ENCODE measurements around the gene FAM9C. TPM values are rescaled to one million over a fixed set of nuclear protein-coding genes. Genes with fewer than 3 reads are reported as not detected.
A peak's percentile ranks its signal among the peaks of the same experiment; 100 is the strongest.

FAM9C gene
- total and polyA plus RNA-seq, 9 of the 15 experiments (the other 6 are each of a cell fraction or from before 2014, with no cell fraction given) = not detected

GRCh38 chrX:13059637-13060499 lies 15.4 kb upstream of the FAM9C start (continued):
- TF ChIP-seq JUN (IDR thresholded peaks at IDR 0.05; ENCODE audit: borderline replicate concordance, low read depth, low read length) (peak; percentile 94), JUN (CRISPR knock-in tag; IDR thresholded peaks at IDR 0.05; ENCODE audit: borderline replicate concordance) (peak; percentile 65; the same call in 1 of the 2 replicates), E2F6 (IDR thresholded peaks at IDR 0.05; ENCODE audit: borderline replicate concordance in 1 of 2, extremely low read depth in 1 of 2, insufficient read depth in 1 of 2, insufficient read length in 1 of 2, low read depth in 1 of 2, low read length in 1 of 2, poor library complexity in 1 of 2, severe bottlenecking in 1 of 2) (no peak), RBM39 (optimal IDR thresholded peaks at IDR 0.05; ENCODE audit: low read depth, low read length) (no peak), KLF16 (IDR thresholded peaks at IDR 0.05) (peak; percentile 50; the same call in 1 of the 2 replicates), NCOR1 (IDR thresholded peaks at IDR 0.05) (peak; percentile 82), EP300 (IDR thresholded peaks at IDR 0.05; ENCODE audit: low read length) (peak; percentile 88), TAF7 (tag; IDR thresholded peaks at IDR 0.05) (no peak), ZMIZ1 (IDR thresholded peaks at IDR 0.05; ENCODE audit: low read depth in 2 of 2, low read length in 2 of 2) (no peak), ZKSCAN3 (CRISPR knock-in tag; IDR thresholded peaks at IDR 0.05) (no peak), GTF2E2 (tag; IDR thresholded peaks at IDR 0.05) (0 out of 2 replicates have a peak, but pooled peaks have one; percentile 19)
- TF ChIP-seq, protein P1, sequence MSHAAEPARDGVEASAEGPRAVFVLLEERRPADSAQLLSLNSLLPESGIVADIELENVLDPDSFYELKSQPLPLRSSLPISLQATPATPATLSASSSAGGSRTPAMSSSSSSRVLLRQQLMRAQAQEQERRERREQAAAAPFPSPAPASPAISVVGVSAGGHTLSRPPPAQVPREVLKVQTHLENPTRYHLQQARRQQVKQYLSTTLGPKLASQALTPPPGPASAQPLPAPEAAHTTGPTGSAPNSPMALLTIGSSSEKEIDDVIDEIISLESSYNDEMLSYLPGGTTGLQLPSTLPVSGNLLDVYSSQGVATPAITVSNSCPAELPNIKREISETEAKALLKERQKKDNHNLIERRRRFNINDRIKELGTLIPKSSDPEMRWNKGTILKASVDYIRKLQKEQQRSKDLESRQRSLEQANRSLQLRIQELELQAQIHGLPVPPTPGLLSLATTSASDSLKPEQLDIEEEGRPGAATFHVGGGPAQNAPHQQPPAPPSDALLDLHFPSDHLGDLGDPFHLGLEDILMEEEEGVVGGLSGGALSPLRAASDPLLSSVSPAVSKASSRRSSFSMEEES (CRISPR knock-in tag; IDR thresholded peaks at IDR 0.05) = no peak
- TF ChIP-seq, protein P2, sequence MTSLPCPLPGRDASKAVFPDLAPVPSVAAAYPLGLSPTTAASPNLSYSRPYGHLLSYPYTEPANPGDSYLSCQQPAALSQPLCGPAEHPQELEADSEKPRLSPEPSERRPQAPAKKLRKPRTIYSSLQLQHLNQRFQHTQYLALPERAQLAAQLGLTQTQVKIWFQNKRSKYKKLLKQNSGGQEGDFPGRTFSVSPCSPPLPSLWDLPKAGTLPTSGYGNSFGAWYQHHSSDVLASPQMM (CRISPR knock-in tag; IDR thresholded peaks at IDR 0.05) = no peak
- TF ChIP-seq, protein P3, sequence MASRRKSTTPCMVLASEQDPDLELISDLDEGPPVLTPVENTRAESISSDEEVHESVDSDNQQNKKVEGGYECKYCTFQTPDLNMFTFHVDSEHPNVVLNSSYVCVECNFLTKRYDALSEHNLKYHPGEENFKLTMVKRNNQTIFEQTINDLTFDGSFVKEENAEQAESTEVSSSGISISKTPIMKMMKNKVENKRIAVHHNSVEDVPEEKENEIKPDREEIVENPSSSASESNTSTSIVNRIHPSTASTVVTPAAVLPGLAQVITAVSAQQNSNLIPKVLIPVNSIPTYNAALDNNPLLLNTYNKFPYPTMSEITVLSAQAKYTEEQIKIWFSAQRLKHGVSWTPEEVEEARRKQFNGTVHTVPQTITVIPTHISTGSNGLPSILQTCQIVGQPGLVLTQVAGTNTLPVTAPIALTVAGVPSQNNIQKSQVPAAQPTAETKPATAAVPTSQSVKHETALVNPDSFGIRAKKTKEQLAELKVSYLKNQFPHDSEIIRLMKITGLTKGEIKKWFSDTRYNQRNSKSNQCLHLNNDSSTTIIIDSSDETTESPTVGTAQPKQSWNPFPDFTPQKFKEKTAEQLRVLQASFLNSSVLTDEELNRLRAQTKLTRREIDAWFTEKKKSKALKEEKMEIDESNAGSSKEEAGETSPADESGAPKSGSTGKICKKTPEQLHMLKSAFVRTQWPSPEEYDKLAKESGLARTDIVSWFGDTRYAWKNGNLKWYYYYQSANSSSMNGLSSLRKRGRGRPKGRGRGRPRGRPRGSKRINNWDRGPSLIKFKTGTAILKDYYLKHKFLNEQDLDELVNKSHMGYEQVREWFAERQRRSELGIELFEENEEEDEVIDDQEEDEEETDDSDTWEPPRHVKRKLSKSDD (conservative IDR thresholded peaks at IDR 0.05; ENCODE audit: low read length) = no peak
